Fibroblast of lung (primary cell): Measurements from ENCODE around the gene PSME3IP1. TPM values are rescaled to one million over a fixed set of nuclear protein-coding genes. Genes with fewer than 3 reads are reported as not detected.
A peak's percentile ranks its signal among the peaks of the same experiment; 100 is the strongest.

Experiments
- DNase-seq, 2 donors: peaks; one replicate each; pipeline versions ENCODE4 v3.0.0 to v3.0.0-alpha.2; 2010; ENCODE audit warnings: low read depth in 2 of 2
- H2AFZ ChIP-seq: 2 replicates; pipeline ENCODE4 v1.5.1; 2012; ENCODE audit warnings: low read length, control low read depth, inconsistent platforms
- H3K27ac ChIP-seq: 2 replicates; pipeline ENCODE4 v1.5.1; 2011; ENCODE audit warnings: low read length, control low read depth; ENCODE audit not compliant: insufficient read depth
- H3K27me3 ChIP-seq: 2 replicates; pipeline ENCODE4 v1.5.1; 2011; ENCODE audit warnings: mild to moderate bottlenecking, low read length; ENCODE audit not compliant: control insufficient read depth, insufficient read depth
- H3K36me3 ChIP-seq: 2 replicates; pipeline ENCODE4 v1.5.1; 2011; ENCODE audit warnings: low read length; ENCODE audit not compliant: control insufficient read depth, insufficient read depth
- H3K4me1 ChIP-seq: 2 replicates; pipeline ENCODE4 v1.5.1; 2011; ENCODE audit warnings: low read length; ENCODE audit not compliant: control insufficient read depth, insufficient read depth; ENCODE audit errors: extremely low read depth
- H3K4me2 ChIP-seq: 2 replicates; pipeline ENCODE4 v1.5.1; 2011; ENCODE audit warnings: low read length, control low read depth; ENCODE audit not compliant: insufficient read depth; ENCODE audit errors: extremely low read depth
- H3K4me3 ChIP-seq, 4 experiments: fragments of 200-600 bp in 1 of 4; sonication (generic) in 1 of 4; replicated peaks in 1 of 4; 2 replicates each; pipeline ENCODE4 v1.5.1; 2011 to 2016; ENCODE audit warnings: low read length in 4 of 4, low read depth in 3 of 4, mild to moderate bottlenecking in 3 of 4, control low read depth in 2 of 4, inconsistent platforms in 1 of 4, mixed read lengths in 1 of 4; ENCODE audit not compliant: insufficient read depth in 1 of 4; ENCODE audit errors: control extremely low read depth in 1 of 4
- H3K79me2 ChIP-seq: 2 replicates; pipeline ENCODE4 v1.5.1; 2012; ENCODE audit warnings: mild to moderate bottlenecking, low read length, inconsistent platforms; ENCODE audit not compliant: control insufficient read depth, insufficient read depth
- H3K9ac ChIP-seq: 2 replicates; pipeline ENCODE4 v1.5.1; 2011; ENCODE audit warnings: mild to moderate bottlenecking, low read length, control low read depth; ENCODE audit not compliant: insufficient read depth
- H3K9me3 ChIP-seq: 2 replicates; pipeline ENCODE4 v1.5.1; 2012; ENCODE audit warnings: low read depth, low read length; ENCODE audit not compliant: control insufficient read depth, insufficient read depth
- H4K20me1 ChIP-seq: 2 replicates; pipeline ENCODE4 v1.5.1; 2011; ENCODE audit warnings: low read length; ENCODE audit not compliant: control insufficient read depth, insufficient read depth; ENCODE audit errors: extremely low read depth
- CTCF ChIP-seq, 2 donors: IDR thresholded peaks in 1 of 2; conservative IDR thresholded peaks in 1 of 2; 1 replicate in 1 of 2; 2 replicates in 1 of 2; pipeline ENCODE4 v1.5.1; 2011 to 2012; ENCODE audit warnings: low read length in 2 of 2, control low read depth in 1 of 2, inconsistent platforms in 1 of 2, low read depth in 1 of 2, mild to moderate bottlenecking in 1 of 2
- EZH2 ChIP-seq: IDR thresholded peaks from 2 replicates; pipeline ENCODE4 v1.5.1; 2012; ENCODE audit warnings: low read length, control low read depth, mild to moderate bottlenecking; ENCODE audit errors: missing control alignments
- polyA plus RNA-seq, 2 donors: library from polyadenylated mRNA; depleted of rRNA in 1 of 2; stranded (reverse) in 1 of 2; unstranded in 1 of 2; fragments of >200 nt; gene quantifications; 2 replicates each; pipeline ENCODE4 v1.2.1, GENCODE V29; 2011 to 2012; ENCODE audit warnings: missing spikeins in 1 of 2
- total RNA-seq: library from RNA; depleted of rRNA; stranded (reverse); fragments of >200 nt; gene quantifications from 2 replicates; pipeline ENCODE4 v1.2.1, GENCODE V29; 2014

Gene PSME3IP1
- total and polyA plus RNA-seq, 2 donors (not counting 1 experiment from before 2014, with no cell fraction given) = 55.5 to 64.6 TPM

DNA sequence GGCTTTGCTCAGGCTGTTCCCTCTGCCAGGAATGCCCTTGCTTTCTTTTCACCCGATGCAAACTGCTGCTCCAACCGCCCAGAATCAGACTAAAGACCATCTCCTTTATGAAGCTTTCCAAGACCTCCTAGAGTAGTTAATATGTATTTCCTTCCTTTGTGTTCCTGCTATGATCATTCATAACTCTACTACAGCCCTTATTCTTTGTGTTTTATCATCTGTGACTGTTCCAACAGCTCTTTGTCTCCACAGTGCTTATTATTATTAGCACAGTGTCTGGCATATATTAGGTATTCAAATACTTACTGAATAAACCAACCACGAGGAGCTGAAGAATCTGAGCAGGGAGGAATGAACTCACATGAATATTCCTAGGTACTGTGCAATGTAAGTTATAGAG lies 7.6 kb downstream of the PSME3IP1 start:
- no peak overlapping the region for H3K4me2 ChIP-seq
- no peak for DNase-seq

DNA sequence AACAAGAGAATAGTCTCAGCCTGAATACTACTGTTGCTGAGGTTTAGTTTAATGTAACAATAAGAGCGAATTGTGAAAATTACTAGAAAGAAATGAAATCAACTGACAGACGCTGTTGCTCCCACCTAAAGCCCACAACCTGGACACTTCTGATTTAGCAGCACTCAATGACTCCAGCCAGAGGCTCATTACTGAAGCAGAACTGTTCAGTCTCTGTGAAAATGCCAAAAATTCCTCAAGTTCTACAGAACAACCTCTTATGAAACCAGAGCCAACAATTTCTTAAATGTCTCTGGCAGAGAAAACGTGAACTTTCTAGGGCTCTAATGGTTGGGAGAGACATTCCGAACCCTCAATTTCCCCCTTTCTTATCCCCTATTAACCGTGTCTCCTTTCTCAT lies 9.9 kb downstream of the PSME3IP1 start:
- Histone ChIP-seq H4K20me1 (no peaks in the 10 kb centered on the region), H3K4me1 (no peaks in the 10 kb centered on the region), H3K4me2 (no peak overlapping the region), H3K27me3 (no peaks in the 10 kb centered on the region), H3K9ac (no peak overlapping the region), H3K4me3 (no peak overlapping the region), H3K36me3 (peaks cover 3% of the 10 kb centered on the region), H2AFZ (no peak overlapping the region), H3K79me2 (peaks cover 5% of the 10 kb centered on the region), H3K9me3 (no peaks in the 10 kb centered on the region), H3K27ac (no peak overlapping the region)
- TF ChIP-seq EZH2 (no peak), CTCF (conservative IDR thresholded peaks at IDR 0.05 in 1 of 2, IDR thresholded peaks at IDR 0.05 in 1 of 2; ENCODE audit: low read depth in 1 of 2, low read length in 2 of 2) (no peak)
- DNase-seq = peak in 1 of 2 donors; percentile 70

More for the DNA sequence above, 7.6 kb downstream of the PSME3IP1 start:
- TF ChIP-seq EZH2 = no peak
- TF ChIP-seq CTCF (conservative IDR thresholded peaks at IDR 0.05 in 1 of 2, IDR thresholded peaks at IDR 0.05 in 1 of 2; ENCODE audit: low read depth in 1 of 2, low read length in 2 of 2) = no peak
- Histone ChIP-seq H2AFZ (no peak overlapping the region), H4K20me1 (no peaks in the 10 kb centered on the region), H3K79me2 (peaks cover 17% of the 10 kb centered on the region), H3K4me1 (no peaks in the 10 kb centered on the region), H3K4me3 (no peak overlapping the region), H3K27me3 (no peaks in the 10 kb centered on the region), H3K27ac (no peak overlapping the region), H3K9ac (no peak overlapping the region), H3K36me3 (no peaks in the 10 kb centered on the region), H3K9me3 (no peaks in the 10 kb centered on the region)

DNA sequence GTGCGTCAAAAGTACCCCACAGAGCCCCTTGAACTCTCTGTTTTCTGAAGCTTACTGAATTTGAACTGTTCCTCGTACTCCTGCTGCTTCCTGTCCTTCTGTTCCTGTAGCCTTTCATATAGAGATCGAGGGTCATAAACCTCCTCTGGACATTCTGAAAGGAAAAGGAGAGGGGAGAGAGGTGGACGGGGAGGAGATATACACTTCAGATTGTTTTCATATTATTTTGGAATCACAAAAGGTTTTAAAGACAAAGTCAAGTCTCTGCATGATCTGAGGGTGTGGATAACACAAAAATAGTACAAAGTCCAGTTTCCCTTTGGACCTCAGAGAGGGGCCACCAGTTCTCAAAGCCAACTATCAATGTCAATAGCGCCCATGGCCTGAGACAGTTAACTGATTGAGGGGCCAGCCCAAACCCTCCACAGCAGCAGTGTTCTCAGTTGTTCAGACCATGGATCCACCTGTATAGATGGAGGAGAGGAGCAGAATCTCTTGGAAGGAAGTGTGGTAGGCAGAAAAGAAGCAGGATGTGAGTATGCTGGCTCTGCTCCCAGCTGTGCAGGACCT lies 13.0 kb downstream of the PSME3IP1 start:
- H3K4me1 ChIP-seq = no peaks in the 10 kb centered on the region
- no peak overlapping the region for H3K4me3 ChIP-seq
- peaks cover 3% of the 10 kb centered on the region for H3K36me3 ChIP-seq
- no peak overlapping the region for H2AFZ ChIP-seq
- no peak overlapping the region for H3K9ac ChIP-seq
- no peaks in the 10 kb centered on the region for H3K79me2 ChIP-seq
- no peak overlapping the region for H3K27ac ChIP-seq
- TF ChIP-seq CTCF (conservative IDR thresholded peaks at IDR 0.05 in 1 of 2, IDR thresholded peaks at IDR 0.05 in 1 of 2; ENCODE audit: low read depth in 1 of 2, low read length in 2 of 2) (no peak), EZH2 (no peak)
- H4K20me1 ChIP-seq = no peaks in the 10 kb centered on the region
- H3K4me2 ChIP-seq = no peak overlapping the region
- no peaks in the 10 kb centered on the region for H3K9me3 ChIP-seq
- H3K27me3 ChIP-seq = no peaks in the 10 kb centered on the region
- DNase-seq = no peak
